ENCODE measurements around the gene RPTOR.

The RPTOR gene

DNA sequence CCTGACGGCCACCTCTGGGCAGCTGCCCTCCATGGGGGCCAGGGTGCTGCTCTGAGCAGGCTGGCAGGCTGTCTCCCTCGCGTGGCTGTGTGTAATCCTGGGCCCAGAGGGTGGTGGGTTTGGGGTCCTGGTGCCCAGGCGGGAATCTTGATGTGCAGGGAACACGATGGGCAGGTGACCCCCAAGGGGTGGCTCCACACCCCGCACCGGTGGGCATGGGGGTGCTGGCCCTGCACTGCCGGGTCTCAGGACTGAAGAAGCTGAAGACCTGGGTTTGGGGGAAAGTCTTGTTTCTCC lies 455.6 kb downstream of the RPTOR start:
- in situ Hi-C loops (cut with HindIII; ENCODE audit: low sequenced_read_pairs), result no loop called here
- H3K4me3 ChIP-seq (ENCODE audit: low read depth, low read length), result no peak overlapping the region
- DNase-seq (ENCODE audit: low read depth), result no peak
- TF ChIP-seq, protein P1, sequence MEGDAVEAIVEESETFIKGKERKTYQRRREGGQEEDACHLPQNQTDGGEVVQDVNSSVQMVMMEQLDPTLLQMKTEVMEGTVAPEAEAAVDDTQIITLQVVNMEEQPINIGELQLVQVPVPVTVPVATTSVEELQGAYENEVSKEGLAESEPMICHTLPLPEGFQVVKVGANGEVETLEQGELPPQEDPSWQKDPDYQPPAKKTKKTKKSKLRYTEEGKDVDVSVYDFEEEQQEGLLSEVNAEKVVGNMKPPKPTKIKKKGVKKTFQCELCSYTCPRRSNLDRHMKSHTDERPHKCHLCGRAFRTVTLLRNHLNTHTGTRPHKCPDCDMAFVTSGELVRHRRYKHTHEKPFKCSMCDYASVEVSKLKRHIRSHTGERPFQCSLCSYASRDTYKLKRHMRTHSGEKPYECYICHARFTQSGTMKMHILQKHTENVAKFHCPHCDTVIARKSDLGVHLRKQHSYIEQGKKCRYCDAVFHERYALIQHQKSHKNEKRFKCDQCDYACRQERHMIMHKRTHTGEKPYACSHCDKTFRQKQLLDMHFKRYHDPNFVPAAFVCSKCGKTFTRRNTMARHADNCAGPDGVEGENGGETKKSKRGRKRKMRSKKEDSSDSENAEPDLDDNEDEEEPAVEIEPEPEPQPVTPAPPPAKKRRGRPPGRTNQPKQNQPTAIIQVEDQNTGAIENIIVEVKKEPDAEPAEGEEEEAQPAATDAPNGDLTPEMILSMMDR (IDR thresholded peaks at IDR 0.05; ENCODE audit: low read depth, low read length, missing control alignments), result no peak

DNA sequence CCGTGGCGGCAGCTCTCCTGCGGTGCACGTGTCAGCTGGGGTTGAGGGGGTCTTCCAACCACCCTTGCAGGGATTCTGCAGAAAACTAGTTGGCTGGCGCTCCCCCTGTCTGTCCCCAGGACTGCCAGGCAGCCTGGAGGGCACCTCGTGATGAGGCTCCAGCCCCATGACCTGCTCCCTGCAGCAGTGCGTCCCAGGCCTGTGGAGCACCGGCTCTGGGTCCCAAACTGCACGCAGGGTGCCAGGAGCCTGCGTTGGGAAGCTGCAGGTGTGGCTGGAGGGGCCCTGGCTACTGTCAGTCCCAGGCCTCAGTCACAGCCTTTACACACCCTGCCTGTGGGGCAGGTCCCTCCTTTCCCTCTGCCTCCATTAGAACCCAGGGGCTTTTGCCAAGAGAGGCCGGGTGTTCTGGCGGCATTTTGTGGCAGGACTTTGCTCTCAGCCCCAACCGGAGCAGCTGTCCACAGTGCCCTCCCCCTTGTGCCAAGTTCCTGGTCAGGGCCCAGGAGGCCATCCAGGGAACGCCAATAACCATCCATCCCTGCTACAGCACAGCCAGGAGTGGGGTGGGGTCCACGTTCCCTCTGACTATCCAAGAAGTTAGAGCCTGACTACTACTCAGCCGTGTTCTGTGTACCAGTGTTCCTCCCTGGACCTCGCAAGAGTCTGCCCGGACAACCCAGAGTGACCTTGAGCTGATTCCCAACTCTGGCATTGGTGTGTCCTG lies 456.2 kb downstream of the RPTOR start:
- in situ Hi-C loops (cut with HindIII; ENCODE audit: low sequenced_read_pairs), result no loop called here
- H3K4me3 ChIP-seq (ENCODE audit: low read depth, low read length), result no peak overlapping the region
- DNase-seq (ENCODE audit: low read depth), result no peak
- TF ChIP-seq, protein P1 (IDR thresholded peaks at IDR 0.05; ENCODE audit: low read depth, low read length, missing control alignments), result no peak

DNA sequence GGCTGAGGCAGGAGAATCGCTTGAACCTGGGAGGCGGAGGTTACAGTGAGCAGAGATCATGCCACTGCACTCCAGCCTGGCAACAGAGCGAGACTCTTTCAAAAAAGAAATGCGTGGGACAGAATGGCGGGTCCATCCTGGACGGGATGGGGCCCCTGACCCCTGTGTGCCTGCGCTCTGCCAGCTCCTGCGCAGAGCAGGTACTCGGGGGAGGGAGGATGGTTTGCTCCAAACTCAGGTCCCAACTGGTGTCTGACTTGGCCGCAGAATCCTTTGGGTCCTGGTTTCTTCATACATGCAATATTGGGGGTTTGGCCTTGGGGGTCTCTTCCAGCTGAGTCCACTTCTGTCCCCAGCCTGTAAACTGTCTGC lies 457.4 kb downstream of the RPTOR start:
- no peak for DNase-seq (ENCODE audit: low read depth)
- TF ChIP-seq, protein P1 (IDR thresholded peaks at IDR 0.05; ENCODE audit: low read depth, low read length, missing control alignments), result no peak
- H3K4me3 ChIP-seq (ENCODE audit: low read depth, low read length), result no peak overlapping the region
- in situ Hi-C loops (cut with HindIII; ENCODE audit: low sequenced_read_pairs), result no loop called here

DNA sequence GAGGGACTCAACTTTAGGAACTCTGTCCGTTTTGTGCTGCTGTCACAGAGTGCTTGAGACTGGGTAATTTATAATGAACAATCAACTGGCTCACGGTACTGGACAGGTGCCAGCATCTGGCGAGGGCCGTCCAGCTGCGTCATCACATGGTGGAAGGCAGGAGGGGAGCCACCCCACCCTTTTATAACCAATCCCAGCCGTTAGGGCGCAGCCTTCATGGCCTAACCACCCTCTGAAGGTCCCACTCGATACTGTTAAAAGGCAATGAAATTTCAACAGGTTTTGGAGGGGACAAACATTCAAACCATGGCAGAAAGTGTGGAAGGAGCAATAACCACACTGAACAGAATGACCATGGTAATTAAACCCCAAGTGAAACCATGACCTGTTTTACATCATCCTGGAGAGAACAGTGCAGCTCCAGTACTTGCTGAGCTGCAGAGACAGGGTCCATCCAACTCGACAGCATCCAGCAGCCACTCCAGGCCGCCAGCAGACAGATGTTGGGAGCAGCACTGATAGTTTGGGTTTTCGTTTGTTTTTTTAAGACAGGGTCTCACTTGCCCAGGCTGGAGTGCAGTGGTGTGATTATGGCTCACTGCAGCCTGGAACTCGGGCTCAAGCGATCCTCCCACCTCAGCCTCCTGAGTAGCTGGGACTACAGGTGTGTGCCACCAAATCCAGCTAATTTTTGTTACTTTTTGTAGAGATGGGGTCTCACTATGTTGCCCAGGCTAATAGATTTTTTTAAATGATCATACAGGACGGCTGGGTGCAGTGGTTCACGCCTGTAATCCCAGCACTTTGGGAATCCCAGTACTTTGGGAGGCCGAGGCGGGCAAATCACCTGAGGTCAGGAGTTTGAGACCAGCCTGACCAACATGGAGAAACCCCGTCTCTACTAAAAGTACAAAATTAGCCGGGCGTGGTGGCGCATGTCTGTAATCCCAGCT lies 458.0 kb downstream of the RPTOR start:
- no peak overlapping the region for H3K4me3 ChIP-seq (ENCODE audit: low read depth, low read length)
- TF ChIP-seq, protein P1 (IDR thresholded peaks at IDR 0.05; ENCODE audit: low read depth, low read length, missing control alignments), result no peak
- no peak for DNase-seq (ENCODE audit: low read depth)
- in situ Hi-C loops (cut with HindIII; ENCODE audit: low sequenced_read_pairs), result no loop called here

DNA sequence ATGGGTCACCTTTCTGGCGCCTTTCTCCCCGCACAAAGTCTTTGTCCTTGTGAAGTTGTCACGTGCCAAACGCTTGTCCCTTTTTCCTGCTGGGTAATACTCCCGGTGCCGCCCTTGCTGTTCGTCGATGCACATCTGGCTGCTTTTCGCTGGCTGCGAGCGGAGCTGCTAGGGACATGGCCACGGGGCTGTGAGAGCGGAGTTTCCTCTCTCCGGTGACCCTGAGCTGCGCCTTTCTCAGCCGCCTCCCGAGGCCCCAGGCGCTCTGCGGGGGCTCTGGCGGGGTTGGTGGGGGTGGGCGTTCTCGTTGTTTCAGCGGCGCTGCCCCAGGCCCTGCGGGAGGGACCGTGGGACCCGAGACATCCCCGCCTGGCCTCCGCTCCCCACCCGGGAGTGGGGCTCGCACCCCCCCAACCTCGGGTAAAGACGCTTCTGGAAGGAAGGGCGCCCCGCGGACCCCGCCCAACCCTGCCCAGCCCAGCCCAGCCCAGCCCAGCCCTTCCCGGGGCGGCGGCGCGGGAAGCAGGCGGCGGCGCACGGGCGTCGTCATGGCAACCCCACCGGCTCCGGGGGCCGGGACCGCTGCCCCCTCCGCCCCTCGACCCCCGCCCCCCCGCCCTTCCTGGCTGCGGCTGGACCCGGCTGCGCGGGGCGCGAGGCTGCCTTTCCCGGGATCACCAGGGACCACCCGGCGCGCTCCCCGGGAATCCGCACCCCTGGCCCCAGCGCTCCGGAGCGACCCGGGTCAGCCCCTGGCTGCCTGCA lies 459.3 kb downstream of the RPTOR start:
- in situ Hi-C loops (cut with HindIII; ENCODE audit: low sequenced_read_pairs), result no loop called here
- DNase-seq (ENCODE audit: low read depth), result no peak
- TF ChIP-seq, protein P1 (IDR thresholded peaks at IDR 0.05; ENCODE audit: low read depth, low read length, missing control alignments), result no peak
- H3K4me3 ChIP-seq (ENCODE audit: low read depth, low read length), result peak overlapping the region; percentile 22

DNA sequence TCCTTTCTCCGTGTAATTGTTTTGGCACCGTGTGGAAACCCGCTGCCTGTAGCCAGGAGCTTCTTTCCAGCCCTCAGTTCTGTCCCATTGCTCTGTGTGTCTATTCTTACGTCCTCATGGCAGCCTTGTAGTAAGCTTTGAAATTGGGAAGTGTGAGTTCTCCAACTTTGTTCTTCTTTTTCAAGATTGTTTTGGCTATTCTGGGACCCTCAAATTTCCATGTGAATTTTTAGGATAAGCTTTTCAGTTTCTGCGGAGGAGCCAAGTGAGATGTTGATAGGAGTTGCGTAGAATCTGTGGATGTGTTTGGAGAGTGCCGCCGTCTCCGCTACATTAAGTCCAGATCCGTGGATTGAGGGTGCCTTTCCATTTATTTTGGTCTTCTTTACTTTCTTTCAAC lies 462.3 kb downstream of the RPTOR start:
- TF ChIP-seq, protein P1 (IDR thresholded peaks at IDR 0.05; ENCODE audit: low read depth, low read length, missing control alignments), result no peak
- no peak for DNase-seq (ENCODE audit: low read depth)

More for the DNA sequence above, 462.3 kb downstream of the RPTOR start:
- in situ Hi-C loops (cut with HindIII; ENCODE audit: low sequenced_read_pairs), result no loop called here
- no peak overlapping the region for H3K4me3 ChIP-seq (ENCODE audit: low read depth, low read length)
